Colonic mucosa (tissue), 4 donors: Measurements from ENCODE around the gene STARD5. TPM values are rescaled to one million over a fixed set of nuclear protein-coding genes. Genes with fewer than 3 reads are reported as not detected.

Experiments used
- DNase-seq: peaks from one replicate; pipeline ENCODE4 v3.0.0-alpha.2; 2020
- H3K27ac ChIP-seq: fragments of 200-600 bp; one replicate; pipeline ENCODE4 v1.8.0; 2021
- H3K27me3 ChIP-seq: fragments of 200-600 bp; one replicate; pipeline ENCODE4 v1.8.0; 2021
- H3K36me3 ChIP-seq: fragments of 200-600 bp; one replicate; pipeline ENCODE4 v1.8.0; 2021
- H3K4me1 ChIP-seq: fragments of 200-600 bp; one replicate; pipeline ENCODE4 v1.8.0; 2021; ENCODE audit warnings: mild to moderate bottlenecking
- H3K4me3 ChIP-seq: fragments of 200-600 bp; one replicate; pipeline ENCODE4 v1.8.0; 2021
- H3K9ac ChIP-seq, 2 donors: one replicate each; pipeline ENCODE4 v1.7.0; 2013; ENCODE audit warnings: control low read depth in 2 of 2, low read depth in 2 of 2, low read length in 2 of 2
- H3K9me3 ChIP-seq: fragments of 200-600 bp; one replicate; pipeline ENCODE4 v1.8.0; 2021
- intact Hi-C: fragments of 100-400 bp; cut with DNase I; formaldehyde crosslinking; loops from one replicate; pipeline ENCODE4 v1.14.1; 2022
- total RNA-seq, 2 donors: library from RNA; stranded (reverse); fragmentation: NEBNext Ultra II Directional in 1 of 2; extraction: Animal tissue kit (Norgen Biotek cat#: 25700) in 1 of 2; gene quantifications; one replicate each; pipeline ENCODE4 v1.2.1, GENCODE V29; 2021
- TF ChIP-seq, protein P1 (sequence below): fragments of 200-600 bp; IDR thresholded peaks from one replicate; pipeline ENCODE4 v1.8.0; 2022; ENCODE audit warnings: antibody characterized with exemption, mild to moderate bottlenecking
- donor health status: healthy.
- donor health status: DM: no; HTN: no; CAD: no.
- donor health status: DM: no; HTN: no; CAD: no.

STARD5 gene
- total RNA-seq, 2 donors from 2014 or later = 34.7 to 38.7 TPM

DNA sequence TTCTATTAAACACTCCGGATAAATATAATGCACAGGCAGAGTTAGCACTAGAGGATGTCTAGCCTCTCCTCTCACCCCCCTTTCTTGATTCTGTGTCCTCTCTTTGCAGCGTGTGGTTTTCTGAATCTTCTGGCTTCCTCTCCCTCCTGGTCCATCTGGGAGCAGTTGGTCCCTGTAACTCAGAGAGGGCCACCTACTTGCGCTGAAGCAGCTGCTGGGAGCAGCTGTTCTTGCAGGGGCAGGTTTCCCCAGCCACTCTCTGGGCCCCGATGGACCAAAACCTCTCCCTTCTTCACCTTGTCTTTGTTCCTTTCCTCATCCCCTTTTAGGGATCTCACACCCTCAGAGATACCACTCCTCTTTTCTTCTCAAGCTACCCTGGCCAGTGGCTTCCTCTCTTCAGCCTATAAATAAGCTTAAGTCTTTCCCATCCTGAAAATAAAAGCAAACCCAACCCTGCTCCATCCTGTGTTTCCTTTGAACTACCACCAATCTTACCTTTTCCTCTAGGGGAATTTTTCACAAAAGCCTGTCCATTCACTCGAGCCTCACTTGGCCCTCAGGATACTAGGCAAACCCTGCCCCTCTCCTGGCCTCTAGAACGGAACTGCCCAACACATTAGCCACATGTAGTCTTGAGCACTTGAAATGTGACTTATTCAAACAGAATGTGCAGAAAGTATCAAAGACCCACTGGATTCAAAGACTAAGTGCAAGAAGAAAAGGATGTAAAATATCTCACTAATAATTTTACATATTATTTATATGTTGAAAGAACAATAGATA is 59.7 kb downstream of the STARD5 start:
- H3K27ac ChIP-seq = no peak overlapping the region

DNA sequence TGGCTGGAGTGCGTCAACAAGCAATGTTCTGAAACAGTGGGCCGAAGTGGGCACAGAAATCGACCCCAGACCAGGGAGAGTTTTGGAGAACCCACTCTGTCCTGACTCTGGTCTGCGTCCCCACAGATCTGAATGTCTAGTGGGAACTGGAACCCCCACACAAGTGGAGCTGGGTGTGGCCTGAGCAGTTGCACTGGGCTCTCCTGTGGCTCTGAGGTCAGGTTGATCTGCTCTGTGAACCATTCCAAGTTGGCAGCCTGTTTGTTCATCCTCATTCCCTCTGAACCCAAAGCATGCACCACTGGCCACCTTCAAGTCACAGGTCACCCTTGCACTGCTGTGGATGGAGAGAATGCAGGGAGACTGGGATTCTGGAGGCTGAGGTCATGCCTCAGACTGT is 60.5 kb downstream of the STARD5 start:
- DNase-seq = no peak
- Histone ChIP-seq H3K9ac (no peak overlapping the region), H3K4me3 (no peak overlapping the region), H3K27ac (no peak overlapping the region), H3K36me3 (no peaks in the 10 kb centered on the region), H3K4me1 (peaks cover 5% of the 10 kb centered on the region), H3K27me3 (no peaks in the 10 kb centered on the region), H3K9me3 (no peaks in the 10 kb centered on the region)
- intact Hi-C loops = no loop called here
- TF ChIP-seq, protein P1, sequence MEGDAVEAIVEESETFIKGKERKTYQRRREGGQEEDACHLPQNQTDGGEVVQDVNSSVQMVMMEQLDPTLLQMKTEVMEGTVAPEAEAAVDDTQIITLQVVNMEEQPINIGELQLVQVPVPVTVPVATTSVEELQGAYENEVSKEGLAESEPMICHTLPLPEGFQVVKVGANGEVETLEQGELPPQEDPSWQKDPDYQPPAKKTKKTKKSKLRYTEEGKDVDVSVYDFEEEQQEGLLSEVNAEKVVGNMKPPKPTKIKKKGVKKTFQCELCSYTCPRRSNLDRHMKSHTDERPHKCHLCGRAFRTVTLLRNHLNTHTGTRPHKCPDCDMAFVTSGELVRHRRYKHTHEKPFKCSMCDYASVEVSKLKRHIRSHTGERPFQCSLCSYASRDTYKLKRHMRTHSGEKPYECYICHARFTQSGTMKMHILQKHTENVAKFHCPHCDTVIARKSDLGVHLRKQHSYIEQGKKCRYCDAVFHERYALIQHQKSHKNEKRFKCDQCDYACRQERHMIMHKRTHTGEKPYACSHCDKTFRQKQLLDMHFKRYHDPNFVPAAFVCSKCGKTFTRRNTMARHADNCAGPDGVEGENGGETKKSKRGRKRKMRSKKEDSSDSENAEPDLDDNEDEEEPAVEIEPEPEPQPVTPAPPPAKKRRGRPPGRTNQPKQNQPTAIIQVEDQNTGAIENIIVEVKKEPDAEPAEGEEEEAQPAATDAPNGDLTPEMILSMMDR = no peak

More for the DNA sequence above, 59.7 kb downstream of the STARD5 start:
- H3K9ac ChIP-seq = no peak overlapping the region
- TF ChIP-seq, protein P1 = no peak
- no peaks in the 10 kb centered on the region for H3K27me3 ChIP-seq
- H3K9me3 ChIP-seq = no peaks in the 10 kb centered on the region
- DNase-seq = no peak
- peaks cover 5% of the 10 kb centered on the region for H3K4me1 ChIP-seq
- intact Hi-C loops = loop anchor here (2.0 kb wide), 1 partner anchor 157 kb away; no protein-coding TSS in a partner anchor
- H3K36me3 ChIP-seq = no peaks in the 10 kb centered on the region
- H3K4me3 ChIP-seq = no peak overlapping the region

DNA sequence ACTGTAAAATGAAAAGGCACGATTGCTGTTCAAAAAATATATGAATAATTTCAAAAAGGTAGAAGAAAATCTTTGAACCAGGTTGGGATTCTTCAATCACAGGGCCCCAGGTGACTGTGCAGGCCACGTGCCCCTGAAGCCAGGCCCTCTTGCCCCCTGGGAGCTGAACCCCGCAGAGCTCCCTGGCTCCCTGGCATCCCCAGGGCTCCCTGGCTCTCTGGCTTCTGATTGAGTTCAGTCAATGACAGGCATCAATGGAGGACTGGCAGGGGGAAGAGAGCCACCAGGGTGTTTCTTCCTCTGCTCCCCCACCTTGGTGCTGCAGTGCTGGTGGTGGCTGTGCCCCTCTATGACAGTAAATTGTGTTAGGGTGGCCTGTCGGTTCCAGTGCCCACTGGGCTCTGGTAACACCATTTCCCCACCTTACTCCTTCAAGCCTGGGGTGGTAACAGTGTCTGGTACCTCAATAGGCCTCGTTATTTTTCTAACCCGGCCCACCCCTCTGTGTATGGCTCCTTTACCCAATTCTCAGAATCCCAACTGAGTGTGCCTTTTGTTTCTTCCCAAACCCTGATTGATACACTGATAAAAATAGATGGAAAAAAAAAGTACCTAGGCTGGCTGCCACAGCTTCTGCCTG is 62.6 kb downstream of the STARD5 start:
- DNase-seq = no peak
- Histone ChIP-seq H3K4me1 (peaks cover 4% of the 10 kb centered on the region), H3K27me3 (no peaks in the 10 kb centered on the region), H3K9ac (no peak overlapping the region), H3K9me3 (no peaks in the 10 kb centered on the region), H3K4me3 (no peak overlapping the region), H3K27ac (no peak overlapping the region), H3K36me3 (no peaks in the 10 kb centered on the region)
- TF ChIP-seq, protein P1 = no peak
- intact Hi-C loops = no loop called here

DNA sequence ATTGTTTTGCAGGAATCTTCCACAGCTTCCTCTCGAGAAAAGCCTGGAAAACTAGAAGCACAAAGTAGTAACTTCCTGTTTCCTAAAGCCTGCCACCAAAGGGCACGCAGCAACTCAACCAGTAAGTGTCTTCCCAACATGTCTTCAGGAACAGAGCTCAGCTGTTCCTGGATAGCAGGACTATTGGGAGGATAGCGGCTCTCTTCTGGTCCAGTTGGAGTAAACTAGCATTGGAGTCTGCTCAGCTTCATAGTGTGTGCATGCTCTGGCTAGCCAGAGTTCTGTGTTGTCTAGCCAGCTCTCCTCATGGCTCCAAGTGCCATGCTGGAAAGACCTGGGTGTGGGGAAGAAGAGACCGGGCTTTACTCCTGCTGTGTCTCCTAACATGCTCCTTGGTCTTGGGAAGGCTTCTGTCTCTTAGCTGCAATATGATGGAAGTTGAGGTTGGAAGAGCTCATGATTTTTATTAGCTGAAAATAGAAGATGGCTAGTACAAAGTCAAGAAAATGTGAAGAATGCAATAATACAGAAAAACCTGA is 64.1 kb downstream of the STARD5 start:
- TF ChIP-seq, protein P1 = no peak
- DNase-seq = no peak
- Histone ChIP-seq H3K27ac (no peak overlapping the region), H3K9ac (no peak overlapping the region), H3K36me3 (no peaks in the 10 kb centered on the region), H3K4me1 (no peaks in the 10 kb centered on the region), H3K27me3 (no peaks in the 10 kb centered on the region), H3K9me3 (no peaks in the 10 kb centered on the region), H3K4me3 (no peak overlapping the region)
- intact Hi-C loops = no loop called here

Other genes with a start within 250 kb of the STARD5 start
- under 1 TPM in 1 of 2 donors, not detected in 1; 0.21 TPM for gene CFAP161, start 189.9 kb downstream of the STARD5 start, total RNA-seq
- 1 to 10 TPM; 3.4 to 3.7 TPM for gene IL16, start 127.3 kb downstream of the STARD5 start, total RNA-seq
- under 1 TPM in 1 of 2 donors, not detected in 1; 0.08 TPM for gene TMC3, start 50.1 kb upstream of the STARD5 start, total RNA-seq